ENCODE results near the gene HACD1. TPM values are rescaled to one million over a fixed set of nuclear protein-coding genes. Genes with fewer than 3 reads are reported as not detected.
"Not testable (repeated sequence)": the region's sequence is repeated elsewhere in the genome, so short reads cannot be mapped to it uniquely, and the experiment has no call there.

HACD1 gene
- total RNA-seq, 2 donors from 2014 or later = 12.1 to 35.3 TPM

DNA sequence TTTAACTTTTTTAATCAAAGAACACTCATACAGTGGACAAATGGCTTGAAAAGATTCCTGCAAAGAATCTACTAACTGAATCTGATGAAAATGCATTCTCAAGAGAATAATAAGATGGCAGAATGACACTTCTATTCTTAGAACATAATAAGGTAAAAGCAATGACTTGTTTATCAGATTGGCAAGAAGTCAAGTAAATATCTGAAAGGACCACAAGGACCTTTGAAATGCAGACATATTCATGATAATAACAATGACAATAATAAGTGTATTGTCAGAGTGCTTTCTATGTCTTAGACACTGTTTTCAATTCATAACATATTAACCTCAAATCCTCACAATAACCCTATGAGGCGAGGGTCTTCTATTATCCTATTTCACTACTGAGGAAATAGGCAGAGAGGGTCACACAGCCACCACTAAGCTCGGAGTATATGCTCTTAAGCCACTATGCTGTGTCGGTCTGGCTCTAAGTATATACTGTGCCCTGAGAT, 10.6 kb downstream of the HACD1 start:
- no peak for DNase-seq (ENCODE audit: low spot score)
- Histone ChIP-seq H3K27me3 (replicated peaks; ENCODE audit: insufficient read depth) (no peaks in the 10 kb centered on the region), H3K4me3 (no peak overlapping the region), H3K27ac (no peak overlapping the region), H3K9me3 (no peaks in the 10 kb centered on the region), H3K4me1 (replicated peaks) (no peaks in the 10 kb centered on the region), H3K36me3 (no peaks in the 10 kb centered on the region)
- TF ChIP-seq POLR2AphosphoS5 (IDR thresholded peaks at IDR 0.05) (no peak), POLR2A (IDR thresholded peaks at IDR 0.05) (no peak)
- TF ChIP-seq, protein P1, sequence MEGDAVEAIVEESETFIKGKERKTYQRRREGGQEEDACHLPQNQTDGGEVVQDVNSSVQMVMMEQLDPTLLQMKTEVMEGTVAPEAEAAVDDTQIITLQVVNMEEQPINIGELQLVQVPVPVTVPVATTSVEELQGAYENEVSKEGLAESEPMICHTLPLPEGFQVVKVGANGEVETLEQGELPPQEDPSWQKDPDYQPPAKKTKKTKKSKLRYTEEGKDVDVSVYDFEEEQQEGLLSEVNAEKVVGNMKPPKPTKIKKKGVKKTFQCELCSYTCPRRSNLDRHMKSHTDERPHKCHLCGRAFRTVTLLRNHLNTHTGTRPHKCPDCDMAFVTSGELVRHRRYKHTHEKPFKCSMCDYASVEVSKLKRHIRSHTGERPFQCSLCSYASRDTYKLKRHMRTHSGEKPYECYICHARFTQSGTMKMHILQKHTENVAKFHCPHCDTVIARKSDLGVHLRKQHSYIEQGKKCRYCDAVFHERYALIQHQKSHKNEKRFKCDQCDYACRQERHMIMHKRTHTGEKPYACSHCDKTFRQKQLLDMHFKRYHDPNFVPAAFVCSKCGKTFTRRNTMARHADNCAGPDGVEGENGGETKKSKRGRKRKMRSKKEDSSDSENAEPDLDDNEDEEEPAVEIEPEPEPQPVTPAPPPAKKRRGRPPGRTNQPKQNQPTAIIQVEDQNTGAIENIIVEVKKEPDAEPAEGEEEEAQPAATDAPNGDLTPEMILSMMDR (IDR thresholded peaks at IDR 0.05) = no peak
- intact Hi-C loops (cut with DNase I) = loop anchor here (10.0 kb wide), 1 partner anchor 608 kb away; no protein-coding TSS in a partner anchor
- 55% methylated on average over 3 of the region's 3 CpGs for WGBS

DNA sequence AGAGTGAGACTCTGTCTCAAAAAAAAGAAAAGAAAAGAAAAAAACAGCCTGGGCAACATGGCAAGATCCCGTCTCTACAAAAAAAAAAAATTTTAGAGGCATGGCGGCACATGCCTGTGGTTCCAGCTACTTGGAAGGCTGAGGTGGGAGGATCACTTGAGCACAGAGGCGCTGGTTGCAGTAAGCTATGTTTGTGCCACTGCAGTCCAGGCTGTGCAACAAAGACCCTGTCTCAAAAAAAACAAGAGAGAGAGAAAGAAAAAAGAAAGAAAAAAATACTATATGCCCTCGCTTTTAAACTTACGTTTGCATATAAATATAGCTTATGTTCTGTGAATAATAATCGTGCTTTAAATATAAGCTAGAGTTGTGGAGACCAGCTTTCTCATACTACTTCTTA, 11.2 kb downstream of the HACD1 start:
- Histone ChIP-seq H3K9me3 (no peaks in the 10 kb centered on the region), H3K27ac (no peak overlapping the region), H3K4me3 (no peak overlapping the region), H3K4me1 (replicated peaks) (no peaks in the 10 kb centered on the region), H3K27me3 (replicated peaks; ENCODE audit: insufficient read depth) (no peaks in the 10 kb centered on the region), H3K36me3 (no peaks in the 10 kb centered on the region)
- WGBS = 81% methylated on average over 6 of the region's 6 CpGs
- DNase-seq (ENCODE audit: low spot score) = no peak
- TF ChIP-seq POLR2AphosphoS5 (IDR thresholded peaks at IDR 0.05) (no peak), POLR2A (IDR thresholded peaks at IDR 0.05) (no peak)
- TF ChIP-seq, protein P1 (IDR thresholded peaks at IDR 0.05) = no peak
- intact Hi-C loops (cut with DNase I) = loop anchor here (10.0 kb wide), 1 partner anchor 609 kb away; no protein-coding TSS in a partner anchor

DNA sequence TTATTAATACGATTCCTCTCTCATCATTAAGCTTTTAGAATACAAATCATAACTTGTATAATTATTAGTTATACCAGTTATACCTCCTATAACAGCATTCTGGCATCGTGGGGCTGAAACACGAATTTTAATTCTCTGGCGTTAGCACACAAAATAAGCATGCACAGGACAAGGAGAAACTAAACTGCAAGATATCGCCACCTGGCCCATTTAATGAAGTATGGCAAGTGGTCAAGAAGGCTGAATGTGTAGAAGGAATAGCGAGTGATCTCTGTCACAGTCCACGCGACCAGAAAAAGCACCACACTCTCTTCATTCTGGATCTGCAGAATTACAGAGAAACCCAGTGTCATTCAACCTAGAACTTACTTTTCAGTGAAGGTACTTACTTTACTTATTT, 18.1 kb downstream of the HACD1 start:
- no peaks in the 10 kb centered on the region for H3K9me3 ChIP-seq
- intact Hi-C loops (cut with DNase I) = no loop called here
- no peaks in the 10 kb centered on the region for H3K36me3 ChIP-seq
- 61% methylated on average over 8 of the region's 8 CpGs for WGBS
- H3K4me3 ChIP-seq = no peak overlapping the region
- no peaks in the 10 kb centered on the region for H3K4me1 ChIP-seq (replicated peaks)
- TF ChIP-seq, protein P1 (IDR thresholded peaks at IDR 0.05) = peak in 1 of 4 experiments; percentile 18
- no peak for TF ChIP-seq POLR2A (IDR thresholded peaks at IDR 0.05)
- no peaks in the 10 kb centered on the region for H3K27me3 ChIP-seq (replicated peaks; ENCODE audit: insufficient read depth)
- H3K27ac ChIP-seq = no peak overlapping the region
- DNase-seq (ENCODE audit: low spot score) = no peak

DNA sequence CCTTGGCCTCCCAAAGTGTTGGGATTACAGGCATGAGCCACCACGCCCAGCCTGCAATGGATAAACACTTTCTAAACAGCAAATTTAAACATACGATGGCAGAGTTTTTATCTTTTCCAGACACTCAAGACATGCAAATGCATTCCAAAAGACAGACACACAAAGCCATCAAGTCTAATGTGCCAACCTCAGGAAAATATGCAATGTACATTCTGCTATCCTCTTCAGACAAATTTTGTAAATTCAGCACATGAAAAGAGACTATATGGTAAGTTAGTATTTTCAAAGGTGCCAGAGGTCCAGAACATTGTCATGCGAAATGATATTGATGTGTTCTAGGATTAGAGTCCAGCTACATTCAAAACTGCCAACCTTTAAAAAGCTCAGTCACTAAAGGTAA, 19.8 kb downstream of the HACD1 start:
- 82% methylated on average over 3 of the region's 3 CpGs for WGBS
- no peak for DNase-seq (ENCODE audit: low spot score)
- TF ChIP-seq POLR2A (IDR thresholded peaks at IDR 0.05) (no peak), POLR2AphosphoS5 (IDR thresholded peaks at IDR 0.05) (no peak)
- TF ChIP-seq, protein P1 (IDR thresholded peaks at IDR 0.05) = no peak

DNA sequence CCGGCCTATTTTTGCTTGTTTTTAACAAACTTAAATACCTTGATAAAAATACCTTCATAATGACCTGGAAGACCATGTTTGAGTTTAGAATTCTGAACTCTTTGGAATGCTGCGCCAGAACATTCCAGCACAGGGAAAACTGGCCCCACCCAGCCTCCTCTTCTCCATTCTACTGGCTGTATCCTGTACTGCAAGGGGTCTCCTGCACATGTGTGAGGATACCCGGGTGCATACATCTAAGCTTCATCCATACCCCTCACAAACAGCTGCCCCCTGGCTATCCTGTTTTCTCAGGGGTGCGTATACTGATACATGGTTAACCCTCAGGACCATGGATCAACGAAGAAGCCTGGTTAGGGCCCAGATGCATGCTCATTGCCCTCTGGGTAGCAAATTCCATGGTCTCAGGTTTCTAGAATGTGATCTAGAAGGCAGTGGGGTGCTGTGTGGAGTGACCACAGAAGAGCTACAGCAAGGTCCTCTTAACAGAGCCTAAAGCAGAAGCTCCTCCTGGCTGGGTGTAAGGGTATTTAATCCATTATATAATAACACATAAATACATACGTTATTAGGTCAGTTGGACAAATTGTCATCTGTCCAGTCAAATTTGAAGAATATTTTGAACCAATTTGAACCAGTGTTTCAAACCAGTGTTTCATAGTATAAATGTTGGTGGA, 26.1 kb downstream of the HACD1 start:
- no peaks in the 10 kb centered on the region for H3K4me1 ChIP-seq (replicated peaks)
- no peaks in the 10 kb centered on the region for H3K27me3 ChIP-seq (replicated peaks; ENCODE audit: insufficient read depth)
- H3K4me3 ChIP-seq = no peak overlapping the region
- H3K27ac ChIP-seq = no peak overlapping the region
- DNase-seq (ENCODE audit: low spot score) = no peak
- 95% methylated on average over 6 of the region's 6 CpGs for WGBS
- H3K9me3 ChIP-seq = no peaks in the 10 kb centered on the region
- TF ChIP-seq POLR2AphosphoS5 (IDR thresholded peaks at IDR 0.05) (no peak), POLR2A (IDR thresholded peaks at IDR 0.05) (no peak)
- TF ChIP-seq, protein P1 (IDR thresholded peaks at IDR 0.05) = no peak
- intact Hi-C loops (cut with DNase I) = no loop called here
- H3K36me3 ChIP-seq = no peaks in the 10 kb centered on the region

More for the DNA sequence above, 19.8 kb downstream of the HACD1 start:
- no peaks in the 10 kb centered on the region for H3K4me1 ChIP-seq (replicated peaks)
- no peaks in the 10 kb centered on the region for H3K36me3 ChIP-seq
- no peak overlapping the region for H3K4me3 ChIP-seq
- H3K27me3 ChIP-seq (replicated peaks; ENCODE audit: insufficient read depth) = no peaks in the 10 kb centered on the region
- H3K27ac ChIP-seq = no peak overlapping the region
- no peaks in the 10 kb centered on the region for H3K9me3 ChIP-seq
- intact Hi-C loops (cut with DNase I) = no loop called here

DNA sequence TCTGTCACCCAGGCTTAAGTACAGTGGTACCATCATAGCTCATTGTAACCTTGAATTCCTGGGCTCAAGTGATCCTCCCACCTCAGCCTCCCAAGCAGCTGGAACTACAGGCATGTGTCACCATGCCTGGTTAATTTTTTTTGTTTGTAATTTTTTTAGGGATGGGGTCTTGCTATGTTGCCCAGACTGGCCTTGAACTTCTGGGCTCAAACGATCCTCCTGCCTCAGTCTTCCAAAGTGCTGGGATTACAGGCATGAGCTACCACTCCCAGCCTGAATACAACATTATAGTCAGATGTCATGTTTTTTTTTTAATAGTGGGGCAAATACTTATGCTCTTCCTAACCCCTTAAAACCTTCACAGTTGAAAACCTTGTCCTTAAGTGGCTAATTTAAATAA, 27.9 kb downstream of the HACD1 start:
- intact Hi-C loops (cut with DNase I); H3K4me3 ChIP-seq; H3K27ac ChIP-seq; H3K9me3 ChIP-seq; DNase-seq (ENCODE audit: low spot score); H3K27me3 ChIP-seq (replicated peaks; ENCODE audit: insufficient read depth); H3K4me1 ChIP-seq (replicated peaks); H3K36me3 ChIP-seq: not testable (repeated sequence)
- 91% methylated on average over 1 of the region's 1 CpG for WGBS

Data from prostate gland (tissue), 2 donors.